IPS-18a (cell line): ENCODE results near the gene CPNE4.

Experiments used
- H3K27ac ChIP-seq: one replicate; pipeline ENCODE4 v1.5.1; 2013; ENCODE audit warnings: low read length
- H3K27me3 ChIP-seq: one replicate; pipeline ENCODE4 v1.6.1; 2013; ENCODE audit warnings: mild to moderate bottlenecking, low read length; ENCODE audit not compliant: control insufficient read depth, insufficient read depth
- H3K36me3 ChIP-seq: one replicate; pipeline ENCODE4 v1.6.1; 2013; ENCODE audit warnings: low read depth, low read length; ENCODE audit not compliant: control insufficient read depth
- H3K4me1 ChIP-seq: one replicate; pipeline ENCODE4 v1.6.1; 2013; ENCODE audit warnings: low read depth, low read length; ENCODE audit not compliant: control insufficient read depth
- H3K4me3 ChIP-seq: one replicate; pipeline ENCODE4 v1.5.1; 2013; ENCODE audit warnings: low read length
- H3K9ac ChIP-seq: one replicate; pipeline ENCODE4 v1.6.1; 2013; ENCODE audit warnings: mild to moderate bottlenecking, low read length, moderate library complexity
- H3K9me3 ChIP-seq: one replicate; pipeline ENCODE4 v1.6.1; 2013; ENCODE audit warnings: low read depth, low read length; ENCODE audit not compliant: control insufficient read depth

CPNE4 gene

GRCh38 chr3:131546441-131546840 lies 488.4 kb downstream of the CPNE4 start:
- Histone ChIP-seq H3K9me3 (no peaks in the 10 kb centered on the region), H3K36me3 (no peaks in the 10 kb centered on the region), H3K4me1 (no peaks in the 10 kb centered on the region), H3K27me3 (no peaks in the 10 kb centered on the region), H3K9ac (no peak overlapping the region), H3K4me3 (no peak overlapping the region), H3K27ac (no peak overlapping the region)

DNA sequence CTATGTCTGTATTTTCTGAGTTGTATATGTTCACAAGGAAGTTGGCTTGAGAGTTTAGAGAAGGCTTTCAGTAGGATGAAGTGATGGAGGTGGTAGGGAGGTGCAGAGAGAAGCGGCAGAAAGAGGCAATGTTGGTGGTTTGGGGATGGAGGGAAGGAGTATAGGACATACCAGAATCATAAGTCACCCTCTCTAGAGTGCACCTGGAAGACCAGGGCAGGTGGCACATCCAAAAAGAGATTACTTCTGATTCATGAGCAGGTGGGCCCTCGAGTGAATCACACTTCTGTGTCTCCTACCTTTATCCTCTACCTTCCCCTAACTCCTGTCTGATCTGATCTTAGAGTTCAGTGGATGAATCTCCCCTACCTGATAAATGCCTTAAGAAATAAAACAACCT lies 490.3 kb downstream of the CPNE4 start:
- no peaks in the 10 kb centered on the region for H3K9me3 ChIP-seq
- H3K9ac ChIP-seq: no peak overlapping the region
- no peaks in the 10 kb centered on the region for H3K36me3 ChIP-seq
- H3K4me3 ChIP-seq: no peak overlapping the region
- no peaks in the 10 kb centered on the region for H3K27me3 ChIP-seq
- no peak overlapping the region for H3K27ac ChIP-seq
- no peaks in the 10 kb centered on the region for H3K4me1 ChIP-seq

DNA sequence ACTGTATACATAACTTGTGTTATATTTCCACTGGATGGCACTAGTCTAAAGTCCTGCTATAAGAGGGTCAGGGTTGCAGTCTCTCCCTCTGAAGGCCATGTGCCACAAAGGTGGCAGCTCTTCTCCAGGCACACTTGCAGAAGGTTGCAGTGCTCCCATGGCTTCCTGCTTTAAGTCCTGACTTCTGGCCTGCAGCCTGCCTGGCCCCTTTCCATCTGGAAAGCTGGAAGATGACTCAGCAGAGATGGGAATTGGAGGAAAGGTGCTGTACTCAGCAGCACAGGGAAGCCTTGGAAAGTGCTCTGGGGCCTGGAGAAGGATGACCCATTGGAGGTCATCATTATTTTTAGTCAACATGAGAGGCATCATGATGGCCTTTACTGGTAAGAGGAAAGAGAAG lies 491.1 kb downstream of the CPNE4 start:
- Histone ChIP-seq H3K27ac (no peak overlapping the region), H3K4me1 (no peaks in the 10 kb centered on the region)

GRCh38 chr3:131541288-131541687 lies 493.5 kb downstream of the CPNE4 start:
- Histone ChIP-seq H3K27ac (no peak overlapping the region), H3K36me3 (no peaks in the 10 kb centered on the region), H3K9me3 (no peaks in the 10 kb centered on the region), H3K9ac (no peak overlapping the region), H3K4me1 (peaks cover 2% of the 10 kb centered on the region), H3K4me3 (no peak overlapping the region), H3K27me3 (no peaks in the 10 kb centered on the region)

More for the DNA sequence above, 491.1 kb downstream of the CPNE4 start:
- Histone ChIP-seq H3K4me3 (no peak overlapping the region), H3K9me3 (no peaks in the 10 kb centered on the region), H3K9ac (no peak overlapping the region), H3K36me3 (no peaks in the 10 kb centered on the region), H3K27me3 (no peaks in the 10 kb centered on the region)

DNA sequence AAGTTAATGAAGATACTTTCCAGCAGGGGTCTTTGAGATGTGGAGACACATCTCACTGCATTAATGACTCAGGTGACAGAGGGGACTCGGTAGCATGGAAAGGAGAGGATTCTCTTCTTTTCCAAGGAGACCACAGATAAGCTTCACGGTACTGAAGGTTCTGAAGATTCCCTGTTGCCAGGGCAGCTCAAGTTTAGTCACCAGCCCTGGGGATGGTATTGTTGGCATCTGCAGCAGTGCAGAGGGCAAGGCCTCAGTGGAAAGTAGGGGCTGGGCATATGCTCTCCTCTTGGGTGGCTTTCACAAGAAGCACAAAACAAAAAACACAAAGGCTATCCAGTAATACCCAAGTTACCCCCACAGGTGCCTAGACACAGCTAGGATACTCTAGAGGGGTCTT lies 494.0 kb downstream of the CPNE4 start:
- H3K9me3 ChIP-seq: no peaks in the 10 kb centered on the region
- H3K36me3 ChIP-seq: no peaks in the 10 kb centered on the region
- peaks cover 6% of the 10 kb centered on the region for H3K4me1 ChIP-seq
- no peak overlapping the region for H3K9ac ChIP-seq
- no peaks in the 10 kb centered on the region for H3K27me3 ChIP-seq
- H3K27ac ChIP-seq: no peak overlapping the region
- no peak overlapping the region for H3K4me3 ChIP-seq

DNA sequence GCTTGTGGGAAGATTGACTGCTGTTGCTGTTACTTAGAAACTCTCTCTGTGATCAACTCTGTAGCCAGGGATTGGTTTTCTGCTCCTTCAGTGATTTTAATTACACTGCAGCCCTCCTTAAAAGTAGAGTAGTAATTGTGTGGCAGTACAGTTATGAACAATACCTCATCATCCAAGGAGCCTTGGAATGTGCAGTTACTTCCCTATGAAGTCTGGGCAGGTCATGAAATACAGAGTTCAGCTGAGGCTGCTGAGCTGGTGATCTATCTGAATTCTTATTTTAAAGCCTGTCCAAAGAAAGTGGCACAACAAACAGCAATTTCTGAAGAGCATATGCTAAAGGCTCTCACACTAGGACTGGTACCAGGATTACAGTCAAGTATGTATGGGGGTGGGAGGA lies 494.7 kb downstream of the CPNE4 start:
- Histone ChIP-seq H3K4me1 (peaks cover 11% of the 10 kb centered on the region), H3K9ac (no peak overlapping the region), H3K27ac (no peak overlapping the region), H3K4me3 (no peak overlapping the region), H3K27me3 (no peaks in the 10 kb centered on the region), H3K9me3 (no peaks in the 10 kb centered on the region), H3K36me3 (no peaks in the 10 kb centered on the region)

GRCh38 chr3:131538968-131539367 lies 495.8 kb downstream of the CPNE4 start:
- Histone ChIP-seq H3K27me3 (no peaks in the 10 kb centered on the region), H3K9ac (no peak overlapping the region), H3K36me3 (no peaks in the 10 kb centered on the region), H3K27ac (no peak overlapping the region), H3K9me3 (no peaks in the 10 kb centered on the region), H3K4me3 (no peak overlapping the region), H3K4me1 (peaks cover 11% of the 10 kb centered on the region)

DNA sequence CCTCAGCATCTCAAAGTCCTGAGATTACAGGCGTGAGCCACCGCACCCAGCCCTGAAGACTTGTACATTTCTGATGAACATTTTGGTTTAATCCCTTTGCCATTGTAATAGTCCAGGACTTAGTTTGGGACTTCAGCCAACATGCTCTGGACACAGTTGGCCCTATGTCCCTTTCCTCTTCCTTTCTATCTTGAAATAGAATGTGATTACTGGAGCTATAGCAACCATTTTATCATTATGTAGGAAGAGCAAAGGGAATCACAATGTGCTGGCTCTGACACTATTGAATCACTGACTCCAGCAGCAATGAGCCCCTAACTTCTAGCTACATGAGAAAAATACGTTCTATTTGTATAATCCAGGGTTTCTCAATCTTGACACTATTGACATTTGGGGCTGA lies 497.3 kb downstream of the CPNE4 start:
- no peaks in the 10 kb centered on the region for H3K27me3 ChIP-seq
- H3K9me3 ChIP-seq: no peaks in the 10 kb centered on the region
- H3K27ac ChIP-seq: no peak overlapping the region
- H3K9ac ChIP-seq: no peak overlapping the region
- no peak overlapping the region for H3K4me3 ChIP-seq
- H3K36me3 ChIP-seq: no peaks in the 10 kb centered on the region
- peaks cover 11% of the 10 kb centered on the region for H3K4me1 ChIP-seq

- no peaks in the 10 kb centered on the region for H3K36me3 ChIP-seq
- H3K9me3 ChIP-seq: no peaks in the 10 kb centered on the region
- H3K27ac ChIP-seq: no peak overlapping the region
- no peak overlapping the region for H3K9ac ChIP-seq
- no peaks in the 10 kb centered on the region for H3K27me3 ChIP-seq
- H3K4me3 ChIP-seq: no peak overlapping the region
- H3K4me1 ChIP-seq: peaks cover 11% of the 10 kb centered on the region
Observed at GRCh38 chr3:131535596-131535995, 499.2 kb downstream of the CPNE4 start.

DNA sequence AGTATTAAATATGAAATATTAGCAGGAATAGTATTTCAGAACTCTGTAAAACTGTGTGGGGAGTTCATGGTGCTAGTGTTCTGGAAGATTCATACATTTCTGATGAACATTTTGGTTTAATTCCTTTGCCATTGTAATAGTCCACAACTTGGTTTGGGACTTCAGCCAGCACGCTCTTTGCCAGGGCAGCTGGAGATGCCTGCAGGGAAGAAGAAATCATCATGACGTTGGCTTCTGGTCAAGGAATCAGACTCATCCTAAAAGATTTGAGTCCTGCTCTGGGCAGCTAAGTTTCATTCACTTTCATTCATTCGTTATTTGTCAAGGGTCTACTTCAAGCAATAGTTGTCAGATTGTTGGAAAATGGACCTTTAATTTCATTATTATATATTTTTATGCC lies 499.7 kb downstream of the CPNE4 start:
- Histone ChIP-seq H3K36me3 (no peaks in the 10 kb centered on the region), H3K9me3 (no peaks in the 10 kb centered on the region), H3K4me3 (no peak overlapping the region), H3K4me1 (peaks cover 11% of the 10 kb centered on the region), H3K27me3 (no peaks in the 10 kb centered on the region), H3K9ac (no peak overlapping the region), H3K27ac (no peak overlapping the region)

DNA sequence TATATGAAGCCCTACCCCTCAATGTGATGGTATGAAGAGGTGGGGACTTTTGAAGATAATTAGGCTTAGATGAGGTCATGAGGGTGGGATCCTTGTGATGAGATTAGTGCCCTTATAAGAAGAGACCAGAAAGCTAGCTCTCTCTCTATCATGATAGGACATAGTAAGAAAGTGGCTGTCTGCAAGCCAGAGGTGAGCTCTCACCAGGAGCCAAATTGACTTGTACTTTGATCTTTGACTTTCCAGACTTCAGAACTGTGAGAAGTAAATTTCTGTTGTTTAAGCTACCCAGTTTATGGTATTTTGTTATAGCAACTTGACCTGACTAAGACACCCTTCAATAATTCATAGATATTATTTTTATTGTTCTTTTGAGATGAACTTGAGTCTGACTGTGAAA lies 502.2 kb downstream of the CPNE4 start:
- no peaks in the 10 kb centered on the region for H3K27me3 ChIP-seq
- H3K27ac ChIP-seq: no peak overlapping the region

GRCh38 chr3:131530843-131531242 lies 504.0 kb downstream of the CPNE4 start:
- Histone ChIP-seq H3K4me3 (no peak overlapping the region), H3K27me3 (no peaks in the 10 kb centered on the region), H3K4me1 (peaks cover 5% of the 10 kb centered on the region), H3K36me3 (no peaks in the 10 kb centered on the region), H3K9ac (no peak overlapping the region), H3K27ac (no peak overlapping the region), H3K9me3 (no peaks in the 10 kb centered on the region)

More for the DNA sequence above, 502.2 kb downstream of the CPNE4 start:
- no peaks in the 10 kb centered on the region for H3K9me3 ChIP-seq
- no peaks in the 10 kb centered on the region for H3K36me3 ChIP-seq
- H3K4me3 ChIP-seq: no peak overlapping the region
- no peak overlapping the region for H3K9ac ChIP-seq
- H3K4me1 ChIP-seq: peaks cover 11% of the 10 kb centered on the region
